Gastroesophageal sphincter (tissue), 4 donors: ENCODE measurements around the gene CHD1. TPM values are rescaled to one million over a fixed set of nuclear protein-coding genes. Genes with fewer than 3 reads are reported as not detected.

ENCODE experiments used
- ATAC-seq: fragments of 150-250 bp; one replicate; pipeline ENCODE4 v1.9.1; 2016; ENCODE audit warnings: mild to moderate bottlenecking, moderate library complexity
- H3K27ac ChIP-seq, 4 donors: fragments of 200-600 bp; sonication (generic) in 3 of 4; 1 replicate in 3 of 4; 2 replicates in 1 of 4; pipeline ENCODE4 v1.5.1; 2016 to 2019
- H3K27me3 ChIP-seq: fragments of 200-600 bp; sonication (generic); one replicate; pipeline ENCODE4 v1.5.1; 2019
- H3K36me3 ChIP-seq, 2 donors: fragments of 200-600 bp; sonication (generic); one replicate each; pipeline ENCODE4 v1.5.1; 2019; ENCODE audit warnings: control low read depth in 1 of 2
- H3K4me1 ChIP-seq, 3 donors: fragments of 200-600 bp; sonication (generic); 1 replicate in 2 of 3; 2 replicates in 1 of 3; pipeline ENCODE4 v1.5.1; 2016 to 2019; ENCODE audit warnings: control low read depth in 2 of 3
- H3K4me3 ChIP-seq, 2 donors: fragments of 200-600 bp; sonication (generic); one replicate each; pipeline ENCODE4 v1.5.1; 2019; ENCODE audit warnings: mild to moderate bottlenecking in 1 of 2, moderate library complexity in 1 of 2
- H3K9me3 ChIP-seq, 3 donors: fragments of 200-600 bp; sonication (generic); one replicate each; pipeline ENCODE4 v1.5.1; 2017 to 2019; ENCODE audit warnings: control low read depth in 2 of 3
- EP300 ChIP-seq: sonication (generic); formaldehyde crosslinking; IDR thresholded peaks from one replicate; pipeline ENCODE4 v1.6.1; 2017; ENCODE audit warnings: antibody characterized with exemption, mild to moderate bottlenecking
- POLR2A ChIP-seq, 2 donors: fragments of 450-650 bp; IDR thresholded peaks; one replicate each; pipeline ENCODE4 v1.6.1; 2017; ENCODE audit warnings: antibody characterized with exemption in 2 of 2, mild to moderate bottlenecking in 2 of 2, moderate library complexity in 1 of 2
- POLR2AphosphoS5 ChIP-seq: sonication (generic); formaldehyde crosslinking; IDR thresholded peaks from one replicate; pipeline ENCODE4 v1.6.1; 2017; ENCODE audit warnings: antibody characterized with exemption
- WGBS, 2 donors: methylation state at CpG; one replicate each; pipeline ENCODE4 v1.1.5; 2018; ENCODE audit warnings: low coverage in 1 of 2; 5-methylcytosine and 5-hydroxymethylcytosine counted together
- total RNA-seq, 4 donors: library from RNA; depleted of rRNA; stranded (reverse); fragments of >200 nt; gene quantifications; one replicate each; pipeline ENCODE4 v1.1.0, GENCODE V29; 2016
- TF ChIP-seq, protein P1 (sequence below), 4 experiments: fragments of 200-600 bp in 2 of 4; fragments of 450-650 bp in 2 of 4; sonication (generic) in 1 of 4; IDR thresholded peaks; one replicate each; pipeline ENCODE4 v1.5.1; 2017 to 2019; ENCODE audit warnings: antibody characterized with exemption in 4 of 4, mild to moderate bottlenecking in 2 of 4, moderate library complexity in 2 of 4

Gene CHD1
- total RNA-seq, 4 donors from 2014 or later: 22.7 to 58.1 (median 48.2) TPM

DNA sequence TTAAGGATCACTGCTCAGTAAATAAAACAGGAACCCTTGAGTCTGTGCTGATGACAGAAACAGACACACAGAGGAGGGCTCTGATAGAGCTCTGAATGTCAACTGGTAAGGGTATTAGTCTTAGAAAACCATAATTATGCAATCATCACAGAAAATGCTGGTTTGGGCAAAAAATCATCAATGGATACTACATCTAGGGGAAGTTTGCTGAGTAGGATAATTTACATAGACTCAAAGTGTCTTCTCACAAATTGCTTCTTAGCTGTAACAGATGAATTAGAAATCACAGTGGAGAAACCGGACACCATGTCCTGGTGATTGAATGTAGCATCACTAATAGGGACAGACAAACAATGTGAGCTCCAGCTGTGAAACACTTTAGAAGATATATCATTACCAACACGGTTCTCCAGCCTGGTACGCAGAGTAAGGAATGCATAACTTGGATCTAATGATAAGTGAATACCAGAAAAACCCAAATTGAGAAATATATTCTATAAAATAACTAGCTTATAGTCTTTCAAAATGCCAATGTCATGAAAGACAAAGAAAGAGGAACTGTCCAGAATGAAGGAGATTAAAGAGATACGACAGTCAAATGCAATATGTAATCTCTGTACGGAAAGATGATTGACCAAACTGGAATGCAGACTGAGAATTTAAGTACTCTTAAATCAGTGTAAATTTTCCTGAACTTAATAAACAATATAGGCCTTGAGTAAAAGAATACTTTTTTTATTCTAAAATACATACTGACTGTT lies 17.3 kb downstream of the CHD1 start:
- TF ChIP-seq POLR2AphosphoS5 (no peak), POLR2A (IDR thresholded peaks at IDR 0.05) (no peak), EP300 (no peak)
- TF ChIP-seq, protein P1, sequence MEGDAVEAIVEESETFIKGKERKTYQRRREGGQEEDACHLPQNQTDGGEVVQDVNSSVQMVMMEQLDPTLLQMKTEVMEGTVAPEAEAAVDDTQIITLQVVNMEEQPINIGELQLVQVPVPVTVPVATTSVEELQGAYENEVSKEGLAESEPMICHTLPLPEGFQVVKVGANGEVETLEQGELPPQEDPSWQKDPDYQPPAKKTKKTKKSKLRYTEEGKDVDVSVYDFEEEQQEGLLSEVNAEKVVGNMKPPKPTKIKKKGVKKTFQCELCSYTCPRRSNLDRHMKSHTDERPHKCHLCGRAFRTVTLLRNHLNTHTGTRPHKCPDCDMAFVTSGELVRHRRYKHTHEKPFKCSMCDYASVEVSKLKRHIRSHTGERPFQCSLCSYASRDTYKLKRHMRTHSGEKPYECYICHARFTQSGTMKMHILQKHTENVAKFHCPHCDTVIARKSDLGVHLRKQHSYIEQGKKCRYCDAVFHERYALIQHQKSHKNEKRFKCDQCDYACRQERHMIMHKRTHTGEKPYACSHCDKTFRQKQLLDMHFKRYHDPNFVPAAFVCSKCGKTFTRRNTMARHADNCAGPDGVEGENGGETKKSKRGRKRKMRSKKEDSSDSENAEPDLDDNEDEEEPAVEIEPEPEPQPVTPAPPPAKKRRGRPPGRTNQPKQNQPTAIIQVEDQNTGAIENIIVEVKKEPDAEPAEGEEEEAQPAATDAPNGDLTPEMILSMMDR (IDR thresholded peaks at IDR 0.05): no peak

DNA sequence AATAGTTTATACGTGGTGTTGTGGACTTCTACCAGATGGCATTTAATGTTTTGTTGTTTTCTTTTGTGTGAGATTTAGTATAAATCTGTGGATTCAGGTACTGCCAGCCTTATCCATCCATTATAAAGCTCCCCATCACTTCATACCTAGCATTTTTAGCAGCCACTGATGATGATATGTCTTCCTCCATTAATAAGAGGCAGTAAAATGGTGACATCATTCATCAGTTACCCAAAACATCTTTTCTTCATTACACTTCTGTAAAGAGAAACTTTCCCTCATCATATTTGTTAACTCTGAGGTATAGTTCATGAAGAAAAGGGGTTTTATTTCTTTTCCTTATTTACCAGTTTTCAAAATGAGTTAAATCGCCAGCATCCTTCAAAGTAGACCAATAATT lies 19.4 kb downstream of the CHD1 start:
- peaks cover 0 to 5% of the 10 kb centered on the region in 2 donors for H3K36me3 ChIP-seq
- TF ChIP-seq, protein P1 (IDR thresholded peaks at IDR 0.05): no peak
- TF ChIP-seq EP300 (no peak), POLR2AphosphoS5 (no peak), POLR2A (IDR thresholded peaks at IDR 0.05) (no peak)
- H3K4me3 ChIP-seq: no peak overlapping the region
- 85 to 91% methylated on average over 2 of the region's 2 CpGs for WGBS, 2 donors
- peaks cover 0 to 60% (median 2%) of the 10 kb centered on the region in 3 donors for H3K4me1 ChIP-seq
- no peak overlapping the region for H3K27ac ChIP-seq
- H3K9me3 ChIP-seq: no peaks in the 10 kb centered on the region
- H3K27me3 ChIP-seq: no peaks in the 10 kb centered on the region
- no peak for ATAC-seq

More for the DNA sequence above, 17.3 kb downstream of the CHD1 start:
- no peak overlapping the region for H3K27ac ChIP-seq
- H3K36me3 ChIP-seq: no peaks in the 10 kb centered on the region
- no peaks in the 10 kb centered on the region for H3K27me3 ChIP-seq
- H3K4me3 ChIP-seq: no peak overlapping the region
- H3K9me3 ChIP-seq: no peaks in the 10 kb centered on the region
- ATAC-seq: no peak
- 83 to 88% methylated on average over 5 of the region's 5 CpGs for WGBS, 2 donors
- peaks cover 0 to 59% (median 0%) of the 10 kb centered on the region in 3 donors for H3K4me1 ChIP-seq

DNA sequence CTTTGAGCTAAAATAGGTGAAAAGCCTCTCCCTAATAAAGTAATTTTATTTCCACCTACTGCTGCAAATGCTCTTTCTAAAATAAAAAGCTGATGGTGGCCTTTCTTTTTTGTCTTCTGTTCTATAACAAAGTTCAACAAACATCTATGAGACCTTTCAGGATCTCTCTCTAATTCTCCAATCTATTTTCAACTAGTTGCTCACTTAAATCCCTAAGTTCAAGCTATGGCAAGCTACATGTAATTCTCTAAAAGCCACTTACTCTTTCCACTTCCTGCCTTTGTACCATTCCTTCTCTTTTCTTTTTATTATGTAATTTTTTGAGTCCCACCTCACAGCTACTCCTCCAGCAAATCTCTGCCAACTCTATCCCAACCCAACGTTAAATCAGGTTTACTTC lies 20.9 kb downstream of the CHD1 start:
- Histone ChIP-seq H3K36me3 (peaks cover 0 to 19% of the 10 kb centered on the region in 2 donors), H3K4me1 (peaks cover 0 to 48% (median 2%) of the 10 kb centered on the region in 3 donors), H3K27ac (no peak overlapping the region), H3K4me3 (no peak overlapping the region), H3K27me3 (no peaks in the 10 kb centered on the region), H3K9me3 (no peaks in the 10 kb centered on the region)
- TF ChIP-seq POLR2A (IDR thresholded peaks at IDR 0.05) (no peak), EP300 (no peak), POLR2AphosphoS5 (no peak)
- TF ChIP-seq, protein P1 (IDR thresholded peaks at IDR 0.05): no peak
- WGBS, 2 donors: 40 to 53% methylated on average over 1 of the region's 1 CpG
- no peak for ATAC-seq

DNA sequence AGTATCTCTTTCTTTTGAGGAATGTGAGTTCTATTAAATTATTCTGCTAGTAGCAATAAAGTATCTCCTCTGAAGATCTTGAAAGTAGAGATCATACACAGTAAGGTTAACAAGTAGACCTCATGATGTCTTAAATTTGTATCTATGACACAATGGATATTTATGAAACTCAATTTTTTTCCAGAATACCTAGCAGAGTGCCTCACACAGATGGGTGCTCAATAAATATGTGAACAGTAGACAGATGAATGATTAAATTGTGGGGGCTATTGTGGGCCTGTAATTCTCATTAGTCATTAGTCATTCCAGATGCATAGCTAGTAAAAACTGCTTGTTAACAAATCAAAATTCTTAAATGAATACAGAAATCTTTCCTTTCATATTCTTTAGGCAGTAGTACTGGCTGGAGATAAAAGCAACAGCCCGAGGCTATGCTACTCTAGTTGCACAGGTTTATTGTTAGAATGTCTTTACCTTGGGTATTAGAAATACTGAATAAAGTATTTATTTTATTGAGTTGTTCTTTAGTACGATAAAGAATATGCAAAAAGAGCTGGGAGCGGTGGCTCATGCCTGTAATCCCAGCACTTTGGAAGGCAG lies 22.0 kb downstream of the CHD1 start:
- H3K36me3 ChIP-seq: peaks cover 0 to 22% of the 10 kb centered on the region in 2 donors
- no peak overlapping the region for H3K27ac ChIP-seq
- WGBS, 2 donors: 78 to 86% methylated on average over 3 of the region's 3 CpGs
- H3K4me3 ChIP-seq: no peak overlapping the region
- ATAC-seq: no peak
- H3K9me3 ChIP-seq: no peaks in the 10 kb centered on the region
- TF ChIP-seq, protein P1 (IDR thresholded peaks at IDR 0.05): no peak
- TF ChIP-seq EP300 (no peak), POLR2A (IDR thresholded peaks at IDR 0.05) (no peak), POLR2AphosphoS5 (no peak)
- H3K27me3 ChIP-seq: no peaks in the 10 kb centered on the region
- peaks cover 0 to 48% (median 2%) of the 10 kb centered on the region in 3 donors for H3K4me1 ChIP-seq
